ENCODE results near the gene CLCN4. TPM values are rescaled to one million over a fixed set of nuclear protein-coding genes. Genes with fewer than 3 reads are reported as not detected.

CLCN4 gene
- total RNA-seq, 4 donors from 2014 or later, result 0.54 to 5.0 (median 2.6) TPM

GRCh38 chrX:10187421-10187820 lies 30.6 kb downstream of the CLCN4 start:
- intact Hi-C loops (cut with DNase I; ENCODE audit: low total_unique reads), result loop anchor here (10.0 kb wide), 1 partner anchor 537 kb away; no protein-coding TSS in a partner anchor

GRCh38 chrX:10189317-10190268 lies 32.8 kb downstream of the CLCN4 start:
- DNase-seq (ENCODE audit: low spot score in 2 of 2), result peak; percentile 62 to 96
- WGBS, 2 donors, result 32 to 34% methylated on average over 14 to 16 of the region's 16 CpGs
- peak in 1 of 3 donors; percentile 10 for TF ChIP-seq CTCF (IDR thresholded peaks at IDR 0.05)
- TF ChIP-seq POLR2A (IDR thresholded peaks at IDR 0.05), result no peak
- no peak overlapping the region for H3K4me3 ChIP-seq (ENCODE audit: low read depth, poor library complexity, severe bottlenecking)
- intact Hi-C loops (cut with DNase I; ENCODE audit: low total_unique reads), result loop anchor here (2.0 to 10.0 kb wide), 4 partner anchors 409 to 943 kb away; no protein-coding TSS in a partner anchor

More at GRCh38 chrX:10187421-10187820, 30.6 kb downstream of the CLCN4 start:
- 81 to 91% methylated on average over 15 of the region's 15 CpGs for WGBS, 2 donors
- no peak for DNase-seq (ENCODE audit: low spot score in 2 of 2)
- TF ChIP-seq CTCF (IDR thresholded peaks at IDR 0.05) (no peak), POLR2A (IDR thresholded peaks at IDR 0.05) (no peak)
- H3K4me3 ChIP-seq (ENCODE audit: low read depth, poor library complexity, severe bottlenecking), result no peak overlapping the region

- DNase-seq (ENCODE audit: low spot score in 2 of 2), result no peak
- WGBS, 2 donors, result 3 to 7% methylated on average over 3 of the region's 3 CpGs
- TF ChIP-seq CTCF (IDR thresholded peaks at IDR 0.05), result no peak
- TF ChIP-seq POLR2A (IDR thresholded peaks at IDR 0.05), result no peak
- H3K4me3 ChIP-seq (ENCODE audit: low read depth, poor library complexity, severe bottlenecking), result no peak overlapping the region
- intact Hi-C loops (cut with DNase I; ENCODE audit: low total_unique reads), result loop anchor here (5.0 to 10.0 kb wide), 2 partner anchors 444 to 942 kb away; no protein-coding TSS in a partner anchor
Measured at GRCh38 chrX:10190367-10190766, 33.6 kb downstream of the CLCN4 start.

- intact Hi-C loops (cut with DNase I; ENCODE audit: low total_unique reads), result loop anchor here (5.0 to 10.0 kb wide), 2 partner anchors 441 to 939 kb away; no protein-coding TSS in a partner anchor
- no peak for DNase-seq (ENCODE audit: low spot score in 2 of 2)
- TF ChIP-seq CTCF (IDR thresholded peaks at IDR 0.05) (no peak), POLR2A (IDR thresholded peaks at IDR 0.05) (no peak)
- no peak overlapping the region for H3K4me3 ChIP-seq (ENCODE audit: low read depth, poor library complexity, severe bottlenecking)
Measured at GRCh38 chrX:10193587-10193986, 36.8 kb downstream of the CLCN4 start.

- TF ChIP-seq CTCF (IDR thresholded peaks at IDR 0.05) (no peak), POLR2A (IDR thresholded peaks at IDR 0.05) (no peak)
Measured at GRCh38 chrX:10195425-10195824, 38.6 kb downstream of the CLCN4 start.

More at GRCh38 chrX:10195425-10195824, 38.6 kb downstream of the CLCN4 start:
- WGBS, 2 donors, result 80 to 91% methylated on average over 4 of the region's 4 CpGs
- intact Hi-C loops (cut with DNase I; ENCODE audit: low total_unique reads), result loop anchor here (10.0 kb wide), 1 partner anchor 439 kb away; no protein-coding TSS in a partner anchor
- H3K4me3 ChIP-seq (ENCODE audit: low read depth, poor library complexity, severe bottlenecking), result no peak overlapping the region
- no peak for DNase-seq (ENCODE audit: low spot score in 2 of 2)

Data from lower leg skin (tissue), 4 donors.